ENCODE data around the gene C16orf86. TPM values are rescaled to one million over a fixed set of nuclear protein-coding genes. Genes with fewer than 3 reads are reported as not detected.

C16orf86 gene
- total RNA-seq, 1 experiment from 2014 or later: 0.79 TPM

DNA sequence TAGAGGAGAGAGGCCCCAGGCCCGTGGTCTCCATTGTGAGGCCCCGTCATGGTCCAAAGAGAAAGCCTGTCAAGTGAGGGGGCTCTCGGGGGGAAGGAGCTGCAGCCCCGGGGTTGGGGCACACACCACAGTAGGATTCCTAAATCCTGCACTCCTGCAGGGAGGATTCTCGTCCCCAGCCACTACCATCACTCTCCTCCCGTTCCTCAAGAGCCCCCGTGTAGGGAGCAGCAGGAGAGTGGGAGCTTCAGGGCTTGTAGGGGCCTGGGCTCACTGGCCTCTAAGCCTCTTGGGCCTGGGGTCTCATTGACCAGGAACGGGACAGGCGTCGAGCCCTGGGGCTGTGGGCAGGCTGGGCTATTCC is 821 bp downstream of the C16orf86 start:
- no peaks in the 10 kb centered on the region for H4K20me1 ChIP-seq (ENCODE audit: insufficient read depth)
- no peak overlapping the region for H3K9ac ChIP-seq (ENCODE audit: low read length)
- no peak overlapping the region for H2AFZ ChIP-seq (ENCODE audit: low read depth, low read length, poor library complexity, severe bottlenecking)
- no peak overlapping the region for H3K4me2 ChIP-seq (ENCODE audit: low read length)
- ChIA-PET POLR2A (no interaction called here), CTCF (interaction anchor here (1.8 to 2.7 kb wide), 2 partner anchors 146 to 186 kb away, joined by 6 to 22 read pairs; partner anchors contain the start of gene ATP6V0D1), RAD21 (ENCODE audit: low non-redundant PET in 1 of 2, low total read pairs in 2 of 2, uncharacterized antibody in 2 of 2, unreplicated experiment in 2 of 2) (no interaction called here)
- H3K9me2 ChIP-seq (ENCODE audit: insufficient read depth): no peaks in the 10 kb centered on the region
- H3K36me3 ChIP-seq (ENCODE audit: control insufficient read depth in 1 of 2, insufficient read depth in 2 of 2, low read length in 2 of 2): no peaks in the 10 kb centered on the region
- peaks cover 6 to 38% of the 10 kb centered on the region in 2 experiments; a peak in 3 of 4 replicates for H3K4me1 ChIP-seq (ENCODE audit: control insufficient read depth in 1 of 2, insufficient read depth in 2 of 2, low read length in 2 of 2)
- BruUV-seq (replicated peaks): no TSS peak
- H3K27me3 ChIP-seq (ENCODE audit: insufficient read depth, low read length): no peaks in the 10 kb centered on the region
- DNase-seq (ENCODE audit: low read depth, low spot score) (no peak), ATAC-seq (no peak)
- H3K27ac ChIP-seq (ENCODE audit: low read depth, low read length): peak overlapping the region; percentile 50; the same call in 1 of the 2 replicates
- intact Hi-C loops (cut with micrococcal nuclease): loop anchor here (10.0 kb wide), 1 partner anchor 713 kb away; no protein-coding TSS in a partner anchor
- no peak overlapping the region for H3K4me3 ChIP-seq (replicated peaks in 1 of 2; ENCODE audit: low read depth in 1 of 2, low read length in 2 of 2)
- H3K79me2 ChIP-seq (ENCODE audit: insufficient read depth, low read length): peaks cover 5% of the 10 kb centered on the region; the same call in 1 of the 2 replicates
- TF ChIP-seq SRF (IDR thresholded peaks at IDR 0.05; ENCODE audit: low read depth) (no peak), EGR1 (IDR thresholded peaks at IDR 0.05; ENCODE audit: low read depth) (no peak), EZH2 (IDR thresholded peaks at IDR 0.05) (no peak), YY1 (IDR thresholded peaks at IDR 0.05; ENCODE audit: extremely low read depth, insufficient replicate concordance, low read depth, low read length) (no peak), POLR2AphosphoS5 (IDR thresholded peaks at IDR 0.05; ENCODE audit: low read depth, low read length) (no peak)
- TF ChIP-seq, protein P1, sequence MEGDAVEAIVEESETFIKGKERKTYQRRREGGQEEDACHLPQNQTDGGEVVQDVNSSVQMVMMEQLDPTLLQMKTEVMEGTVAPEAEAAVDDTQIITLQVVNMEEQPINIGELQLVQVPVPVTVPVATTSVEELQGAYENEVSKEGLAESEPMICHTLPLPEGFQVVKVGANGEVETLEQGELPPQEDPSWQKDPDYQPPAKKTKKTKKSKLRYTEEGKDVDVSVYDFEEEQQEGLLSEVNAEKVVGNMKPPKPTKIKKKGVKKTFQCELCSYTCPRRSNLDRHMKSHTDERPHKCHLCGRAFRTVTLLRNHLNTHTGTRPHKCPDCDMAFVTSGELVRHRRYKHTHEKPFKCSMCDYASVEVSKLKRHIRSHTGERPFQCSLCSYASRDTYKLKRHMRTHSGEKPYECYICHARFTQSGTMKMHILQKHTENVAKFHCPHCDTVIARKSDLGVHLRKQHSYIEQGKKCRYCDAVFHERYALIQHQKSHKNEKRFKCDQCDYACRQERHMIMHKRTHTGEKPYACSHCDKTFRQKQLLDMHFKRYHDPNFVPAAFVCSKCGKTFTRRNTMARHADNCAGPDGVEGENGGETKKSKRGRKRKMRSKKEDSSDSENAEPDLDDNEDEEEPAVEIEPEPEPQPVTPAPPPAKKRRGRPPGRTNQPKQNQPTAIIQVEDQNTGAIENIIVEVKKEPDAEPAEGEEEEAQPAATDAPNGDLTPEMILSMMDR (IDR thresholded peaks at IDR 0.05 in 2 of 3, conservative IDR thresholded peaks at IDR 0.05 in 1 of 3; ENCODE audit: borderline replicate concordance in 1 of 3, insufficient read depth in 1 of 3, low read depth in 2 of 3, low read length in 2 of 3): no peak
- TF ChIP-seq, protein P2, sequence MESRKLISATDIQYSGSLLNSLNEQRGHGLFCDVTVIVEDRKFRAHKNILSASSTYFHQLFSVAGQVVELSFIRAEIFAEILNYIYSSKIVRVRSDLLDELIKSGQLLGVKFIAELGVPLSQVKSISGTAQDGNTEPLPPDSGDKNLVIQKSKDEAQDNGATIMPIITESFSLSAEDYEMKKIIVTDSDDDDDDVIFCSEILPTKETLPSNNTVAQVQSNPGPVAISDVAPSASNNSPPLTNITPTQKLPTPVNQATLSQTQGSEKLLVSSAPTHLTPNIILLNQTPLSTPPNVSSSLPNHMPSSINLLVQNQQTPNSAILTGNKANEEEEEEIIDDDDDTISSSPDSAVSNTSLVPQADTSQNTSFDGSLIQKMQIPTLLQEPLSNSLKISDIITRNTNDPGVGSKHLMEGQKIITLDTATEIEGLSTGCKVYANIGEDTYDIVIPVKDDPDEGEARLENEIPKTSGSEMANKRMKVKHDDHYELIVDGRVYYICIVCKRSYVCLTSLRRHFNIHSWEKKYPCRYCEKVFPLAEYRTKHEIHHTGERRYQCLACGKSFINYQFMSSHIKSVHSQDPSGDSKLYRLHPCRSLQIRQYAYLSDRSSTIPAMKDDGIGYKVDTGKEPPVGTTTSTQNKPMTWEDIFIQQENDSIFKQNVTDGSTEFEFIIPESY (IDR thresholded peaks at IDR 0.05; ENCODE audit: extremely low read depth, insufficient replicate concordance, low read length): no peak
- no peaks in the 10 kb centered on the region for H3K9me3 ChIP-seq (ENCODE audit: control insufficient read depth in 1 of 2, insufficient read depth in 1 of 2, low read depth in 1 of 2, low read length in 2 of 2)

All from HCT116 (cell line).